Stimulated activated CD4-positive, alpha-beta T cell treated with anti-CD3 and anti-CD28 coated beads, Interleukin-2, amount 100 ng/mL, for 4 hours (primary cell): ENCODE results near the gene KDSR.

ENCODE experiments used
- DNase-seq: peaks from one replicate; pipeline ENCODE4 v3.0.0-alpha.2; 2020; ENCODE audit warnings: low read depth

Gene KDSR

GRCh38 chr18:63284173-63284799 lies 82.7 kb downstream of the KDSR start:
- no peak for DNase-seq

DNA sequence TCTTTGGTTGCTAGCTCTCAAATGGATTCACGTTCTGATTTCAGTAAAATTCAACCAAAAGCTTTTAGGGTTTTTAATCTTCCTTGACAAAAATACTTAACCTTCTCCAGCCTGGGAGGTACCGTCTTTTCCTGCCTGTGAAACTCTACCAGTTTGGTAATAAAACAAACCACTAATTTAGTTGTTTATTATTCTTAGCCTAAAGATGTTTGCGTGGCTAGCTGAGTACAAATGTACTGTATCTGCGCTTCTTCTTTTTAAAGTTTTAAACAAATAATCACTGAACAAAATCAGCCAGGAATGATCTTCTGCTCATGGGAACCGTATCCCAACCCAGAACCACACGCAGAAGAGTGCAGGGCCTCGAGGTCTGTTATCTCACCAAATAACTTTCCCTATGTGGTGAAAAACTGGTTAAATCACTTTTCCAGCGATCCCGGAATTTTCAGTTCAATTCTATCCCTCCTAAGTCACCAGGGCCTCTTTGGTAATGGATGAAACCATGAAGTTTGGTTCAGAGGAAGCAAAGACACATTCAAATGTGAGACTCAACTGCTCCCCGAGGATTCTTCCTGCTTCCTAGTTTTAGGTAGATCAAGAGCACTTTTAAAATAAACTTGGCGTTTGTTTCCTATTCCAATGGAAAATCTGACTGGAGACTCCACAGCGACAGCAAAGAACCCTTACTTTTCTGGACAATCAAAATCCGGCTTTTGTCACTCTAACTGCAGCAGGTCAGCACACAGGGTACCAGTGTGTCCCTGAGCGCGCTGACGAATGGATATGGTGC lies 83.5 kb downstream of the KDSR start:
- no peak for DNase-seq

- no peak for DNase-seq
Observed at GRCh38 chr18:63282793-63283192, 84.2 kb downstream of the KDSR start.
